ENCODE data around the gene LIMS2.

The LIMS2 gene

GRCh38 chr2:127627740-127628571 is 47.4 kb downstream of the LIMS2 start:
- peaks cover 2 to 4% of the 10 kb centered on the region in 2 donors for H3K36me3 Mint-ChIP-seq
- H3K4me3 Mint-ChIP-seq, result no peak overlapping the region
- no peaks in the 10 kb centered on the region for H3K27me3 Mint-ChIP-seq
- H3K4me1 Mint-ChIP-seq, result peaks cover 62 to 98% of the 10 kb centered on the region in 2 donors
- no peaks in the 10 kb centered on the region for H3K9me3 Mint-ChIP-seq
- ATAC-seq (replicated peaks) (no peak), DNase-seq (no peak)
- H3K27ac Mint-ChIP-seq, result peak overlapping the region; percentile 65

- Mint-ChIP-seq H3K4me1 (peaks cover 62 to 98% of the 10 kb centered on the region in 2 donors), H3K36me3 (peaks cover 2 to 4% of the 10 kb centered on the region in 2 donors)
These were observed 48.2 kb downstream of the LIMS2 start for GRCh38 chr2:127626917-127627739.

GRCh38 chr2:127626175-127626574 is 49.2 kb downstream of the LIMS2 start:
- DNase-seq (no peak), ATAC-seq (replicated peaks) (no peak)
- no peak overlapping the region for H3K4me3 Mint-ChIP-seq
- H3K9me3 Mint-ChIP-seq, result no peaks in the 10 kb centered on the region
- no peaks in the 10 kb centered on the region for H3K27me3 Mint-ChIP-seq
- H3K4me1 Mint-ChIP-seq, result peaks cover 65 to 98% of the 10 kb centered on the region in 2 donors
- H3K27ac Mint-ChIP-seq, result peak overlapping the region; percentile 14
- H3K36me3 Mint-ChIP-seq, result peaks cover 2 to 4% of the 10 kb centered on the region in 2 donors

More at GRCh38 chr2:127626917-127627739, 48.2 kb downstream of the LIMS2 start:
- DNase-seq (no peak), ATAC-seq (replicated peaks) (no peak)
- Mint-ChIP-seq H3K9me3 (no peaks in the 10 kb centered on the region), H3K27ac (peak overlapping the region; percentile 65), H3K27me3 (no peaks in the 10 kb centered on the region), H3K4me3 (no peak overlapping the region)

- Mint-ChIP-seq H3K4me3 (no peak overlapping the region), H3K27ac (no peak overlapping the region), H3K36me3 (peaks cover 2 to 4% of the 10 kb centered on the region in 2 donors), H3K27me3 (no peaks in the 10 kb centered on the region), H3K9me3 (no peaks in the 10 kb centered on the region), H3K4me1 (peaks cover 61 to 97% of the 10 kb centered on the region in 2 donors)
- ATAC-seq (replicated peaks), result no peak
- no peak for DNase-seq
These were observed 49.8 kb downstream of the LIMS2 start for GRCh38 chr2:127625572-127625951.

GRCh38 chr2:127624756-127625571 is 50.4 kb downstream of the LIMS2 start:
- H3K4me1 Mint-ChIP-seq, result peaks cover 58 to 95% of the 10 kb centered on the region in 2 donors
- H3K9me3 Mint-ChIP-seq, result no peaks in the 10 kb centered on the region
- peak overlapping the region; percentile 56 for H3K27ac Mint-ChIP-seq
- no peaks in the 10 kb centered on the region for H3K27me3 Mint-ChIP-seq
- DNase-seq, result no peak
- no peak overlapping the region for H3K4me3 Mint-ChIP-seq
- peaks cover 2 to 4% of the 10 kb centered on the region in 2 donors for H3K36me3 Mint-ChIP-seq
- no peak for ATAC-seq (replicated peaks)

GRCh38 chr2:127624320-127624755 is 51.0 kb downstream of the LIMS2 start:
- H3K9me3 Mint-ChIP-seq, result no peaks in the 10 kb centered on the region
- H3K36me3 Mint-ChIP-seq, result peaks cover 2 to 4% of the 10 kb centered on the region in 2 donors
- H3K4me1 Mint-ChIP-seq, result peaks cover 59 to 95% of the 10 kb centered on the region in 2 donors
- no peaks in the 10 kb centered on the region for H3K27me3 Mint-ChIP-seq
- H3K27ac Mint-ChIP-seq, result peak overlapping the region; percentile 56
- no peak for ATAC-seq (replicated peaks)
- DNase-seq, result no peak
- no peak overlapping the region for H3K4me3 Mint-ChIP-seq

- Mint-ChIP-seq H3K27me3 (no peaks in the 10 kb centered on the region), H3K36me3 (peaks cover 2 to 5% of the 10 kb centered on the region in 2 donors), H3K9me3 (peaks cover 0 to 2% of the 10 kb centered on the region in 2 donors), H3K4me3 (no peak overlapping the region), H3K27ac (peak overlapping the region; percentile 75), H3K4me1 (peaks cover 57 to 89% of the 10 kb centered on the region in 2 donors)
- ATAC-seq (replicated peaks), result no peak
- no peak for DNase-seq
These were observed 51.7 kb downstream of the LIMS2 start for GRCh38 chr2:127623388-127624319.

- Mint-ChIP-seq H3K27me3 (no peaks in the 10 kb centered on the region), H3K27ac (peak overlapping the region; percentile 44), H3K4me1 (peaks cover 54 to 84% of the 10 kb centered on the region in 2 donors), H3K9me3 (peaks cover 2 to 3% of the 10 kb centered on the region in 2 donors), H3K36me3 (peaks cover 2 to 7% of the 10 kb centered on the region in 2 donors), H3K4me3 (no peak overlapping the region)
- DNase-seq, result no peak
- no peak for ATAC-seq (replicated peaks)
These were observed 52.6 kb downstream of the LIMS2 start for GRCh38 chr2:127622561-127623387.

GRCh38 chr2:127621981-127622431 is 53.3 kb downstream of the LIMS2 start:
- no peak for DNase-seq
- no peak for ATAC-seq (replicated peaks)
- peaks cover 56 to 84% of the 10 kb centered on the region in 2 donors for H3K4me1 Mint-ChIP-seq
- H3K27ac Mint-ChIP-seq, result peak overlapping the region; percentile 25
- H3K4me3 Mint-ChIP-seq, result no peak overlapping the region
- peaks cover 3% of the 10 kb centered on the region in 2 donors for H3K9me3 Mint-ChIP-seq
- peaks cover 2 to 7% of the 10 kb centered on the region in 2 donors for H3K36me3 Mint-ChIP-seq
- H3K27me3 Mint-ChIP-seq, result no peaks in the 10 kb centered on the region

GRCh38 chr2:127620866-127621265 is 54.5 kb downstream of the LIMS2 start:
- H3K36me3 Mint-ChIP-seq, result peaks cover under 1 to 4% of the 10 kb centered on the region in 2 donors
- H3K27ac Mint-ChIP-seq, result peak overlapping the region; percentile 86
- peaks cover 3% of the 10 kb centered on the region in 2 donors for H3K9me3 Mint-ChIP-seq
- peak overlapping the region; percentile 17 to 53 for H3K4me3 Mint-ChIP-seq
- H3K4me1 Mint-ChIP-seq, result peaks cover 62 to 84% of the 10 kb centered on the region in 2 donors
- no peaks in the 10 kb centered on the region for H3K27me3 Mint-ChIP-seq
- DNase-seq (no peak), ATAC-seq (replicated peaks) (peak; percentile 77 to 83)

GRCh38 chr2:127619877-127620705 is 55.2 kb downstream of the LIMS2 start:
- Mint-ChIP-seq H3K27ac (peak overlapping the region; percentile 80), H3K36me3 (peaks cover 0 to 3% of the 10 kb centered on the region in 2 donors), H3K27me3 (no peaks in the 10 kb centered on the region), H3K9me3 (peaks cover 3% of the 10 kb centered on the region in 2 donors), H3K4me3 (peak overlapping the region; percentile 58 to 83), H3K4me1 (peaks cover 62 to 80% of the 10 kb centered on the region in 2 donors)
- peak; percentile 57 to 72 for ATAC-seq (replicated peaks)
- DNase-seq, result no peak

All from stimulated activated naive B cell treated with anti-CD40 and anti-IgM and Interleukin-4, amounts not matched to agents 10 μg/mL and 1 μg/mL and 100 μg/mL, for 72 hours (primary cell).